CD4-positive, alpha-beta T cell treated with Interferon alpha-2 for 1 hour (primary cell): ENCODE data around the gene ALDH3A1.

Experiments
- DNase-seq, 2 donors: peaks; one replicate each; pipeline ENCODE4 v3.0.0-alpha.2; 2020 to 2022

The ALDH3A1 gene

GRCh38 chr17:19718613-19719354 lies 29.3 kb downstream of the ALDH3A1 start:
- DNase-seq = no peak

GRCh38 chr17:19718041-19718612 lies 30.0 kb downstream of the ALDH3A1 start:
- DNase-seq = no peak

- DNase-seq = no peak
Observed at GRCh38 chr17:19717411-19717908, 30.6 kb downstream of the ALDH3A1 start.

GRCh38 chr17:19717031-19717360 lies 31.1 kb downstream of the ALDH3A1 start:
- no peak for DNase-seq

- DNase-seq = no peak
Observed at GRCh38 chr17:19716108-19717030, 31.7 kb downstream of the ALDH3A1 start, which contains the start of gene SLC47A2. Gene SLC47A2, minus strand, starts transcription at chr17:19716584. Its CDS starts 29 bp downstream, at chr17:19716555.

- no peak for DNase-seq
Observed at GRCh38 chr17:19714542-19715411, 33.3 kb downstream of the ALDH3A1 start.

GRCh38 chr17:19713901-19714361 lies 34.2 kb downstream of the ALDH3A1 start:
- DNase-seq = no peak

- no peak for DNase-seq
Observed at GRCh38 chr17:19713462-19713861, 34.6 kb downstream of the ALDH3A1 start.

- no peak for DNase-seq
Observed at GRCh38 chr17:19712436-19713004, 35.6 kb downstream of the ALDH3A1 start.

GRCh38 chr17:19709841-19710240 lies 38.3 kb downstream of the ALDH3A1 start:
- no peak for DNase-seq

GRCh38 chr17:19708431-19709175 lies 39.5 kb downstream of the ALDH3A1 start:
- DNase-seq = no peak

- DNase-seq = no peak
Observed at GRCh38 chr17:19707728-19708221, 40.3 kb downstream of the ALDH3A1 start.

GRCh38 chr17:19706791-19707727 lies 41.0 kb downstream of the ALDH3A1 start:
- no peak for DNase-seq

GRCh38 chr17:19705771-19706770 lies 42.0 kb downstream of the ALDH3A1 start:
- DNase-seq = no peak

GRCh38 chr17:19705201-19705600 lies 42.9 kb downstream of the ALDH3A1 start:
- DNase-seq = no peak

- DNase-seq = no peak
Observed at GRCh38 chr17:19703828-19704613, 44.1 kb downstream of the ALDH3A1 start.

- no peak for DNase-seq
Observed at GRCh38 chr17:19703106-19703827, 44.8 kb downstream of the ALDH3A1 start.
